ENCODE measurements around the gene ARSK.
"Not testable (repeated sequence)": the region's sequence is repeated elsewhere in the genome, so short reads cannot be mapped to it uniquely, and the experiment has no call there.

GRCh38 chr5:95632942-95633341 is 78.0 kb downstream of the ARSK start:
- not testable (repeated sequence) for TF ChIP-seq CTCF, POLR2A, POLR2AphosphoS5 (IDR thresholded peaks at IDR 0.05)

Data from prostate gland (tissue), 2 donors.